ENCODE data around the gene RGS3.
"Not testable (repeated sequence)": the region's sequence is repeated elsewhere in the genome, so short reads cannot be mapped to it uniquely, and the experiment has no call there.

Gene RGS3

GRCh38 chr9:113538131-113538530, 74.6 kb downstream of the RGS3 start:
- H3K4me3 ChIP-seq (ENCODE audit: low read depth, low read length): no peak overlapping the region
- no peak for DNase-seq (ENCODE audit: low read depth)

GRCh38 chr9:113538701-113539430, 75.3 kb downstream of the RGS3 start:
- DNase-seq (ENCODE audit: low read depth): no peak
- H3K4me3 ChIP-seq (ENCODE audit: low read depth, low read length): no peak overlapping the region

GRCh38 chr9:113540466-113540865, 76.9 kb downstream of the RGS3 start:
- no peak overlapping the region for H3K4me3 ChIP-seq (ENCODE audit: low read depth, low read length)
- no peak for DNase-seq (ENCODE audit: low read depth)

GRCh38 chr9:113541019-113541900, 77.7 kb downstream of the RGS3 start:
- H3K4me3 ChIP-seq (ENCODE audit: low read depth, low read length): no peak overlapping the region
- no peak for DNase-seq (ENCODE audit: low read depth)

GRCh38 chr9:113542006-113542405, 78.5 kb downstream of the RGS3 start:
- DNase-seq (ENCODE audit: low read depth): no peak
- no peak overlapping the region for H3K4me3 ChIP-seq (ENCODE audit: low read depth, low read length)

GRCh38 chr9:113542741-113543140, 79.2 kb downstream of the RGS3 start:
- DNase-seq (ENCODE audit: low read depth): no peak
- no peak overlapping the region for H3K4me3 ChIP-seq (ENCODE audit: low read depth, low read length)

GRCh38 chr9:113543296-113543981, 79.9 kb downstream of the RGS3 start:
- H3K4me3 ChIP-seq (ENCODE audit: low read depth, low read length): no peak overlapping the region
- no peak for DNase-seq (ENCODE audit: low read depth)

- H3K4me3 ChIP-seq (ENCODE audit: low read depth, low read length): no peak overlapping the region
- DNase-seq (ENCODE audit: low read depth): no peak
Observed at GRCh38 chr9:113543982-113544303, 80.4 kb downstream of the RGS3 start.

GRCh38 chr9:113545068-113545467, 81.5 kb downstream of the RGS3 start:
- no peak for DNase-seq (ENCODE audit: low read depth)
- H3K4me3 ChIP-seq (ENCODE audit: low read depth, low read length): no peak overlapping the region

- no peak for DNase-seq (ENCODE audit: low read depth)
Observed at GRCh38 chr9:113546566-113546965, 83.0 kb downstream of the RGS3 start.

GRCh38 chr9:113547501-113547900, 84.0 kb downstream of the RGS3 start:
- H3K4me3 ChIP-seq (ENCODE audit: low read depth, low read length): no peak overlapping the region

More at GRCh38 chr9:113546566-113546965, 83.0 kb downstream of the RGS3 start:
- no peak overlapping the region for H3K4me3 ChIP-seq (ENCODE audit: low read depth, low read length)

GRCh38 chr9:113548221-113549041, 84.9 kb downstream of the RGS3 start:
- no peak overlapping the region for H3K4me3 ChIP-seq (ENCODE audit: low read depth, low read length)
- no peak for DNase-seq (ENCODE audit: low read depth)

More at GRCh38 chr9:113547501-113547900, 84.0 kb downstream of the RGS3 start:
- DNase-seq (ENCODE audit: low read depth): no peak

- DNase-seq (ENCODE audit: low read depth); H3K4me3 ChIP-seq (ENCODE audit: low read depth, low read length): not testable (repeated sequence)
Observed at GRCh38 chr9:113549892-113550291, 86.4 kb downstream of the RGS3 start.

GRCh38 chr9:113556877-113557593, 93.5 kb downstream of the RGS3 start:
- no peak for DNase-seq (ENCODE audit: low read depth)

GRCh38 chr9:113558632-113559502, 95.3 kb downstream of the RGS3 start:
- DNase-seq (ENCODE audit: low read depth): peak; percentile 87
- no peak overlapping the region for H3K4me3 ChIP-seq (ENCODE audit: low read depth, low read length)

More at GRCh38 chr9:113556877-113557593, 93.5 kb downstream of the RGS3 start:
- no peak overlapping the region for H3K4me3 ChIP-seq (ENCODE audit: low read depth, low read length)

- DNase-seq (ENCODE audit: low read depth): no peak
Observed at GRCh38 chr9:113559834-113560800, 96.6 kb downstream of the RGS3 start.

More at GRCh38 chr9:113559834-113560800, 96.6 kb downstream of the RGS3 start:
- H3K4me3 ChIP-seq (ENCODE audit: low read depth, low read length): no peak overlapping the region
